Islet precursor cell (in vitro differentiated cells): Measurements from ENCODE around the gene GRIP2.

ENCODE experiments used
- DNase-seq: peaks from one replicate; pipeline ENCODE4 v3.0.0-alpha.2; 2018

GRIP2 gene

DNA sequence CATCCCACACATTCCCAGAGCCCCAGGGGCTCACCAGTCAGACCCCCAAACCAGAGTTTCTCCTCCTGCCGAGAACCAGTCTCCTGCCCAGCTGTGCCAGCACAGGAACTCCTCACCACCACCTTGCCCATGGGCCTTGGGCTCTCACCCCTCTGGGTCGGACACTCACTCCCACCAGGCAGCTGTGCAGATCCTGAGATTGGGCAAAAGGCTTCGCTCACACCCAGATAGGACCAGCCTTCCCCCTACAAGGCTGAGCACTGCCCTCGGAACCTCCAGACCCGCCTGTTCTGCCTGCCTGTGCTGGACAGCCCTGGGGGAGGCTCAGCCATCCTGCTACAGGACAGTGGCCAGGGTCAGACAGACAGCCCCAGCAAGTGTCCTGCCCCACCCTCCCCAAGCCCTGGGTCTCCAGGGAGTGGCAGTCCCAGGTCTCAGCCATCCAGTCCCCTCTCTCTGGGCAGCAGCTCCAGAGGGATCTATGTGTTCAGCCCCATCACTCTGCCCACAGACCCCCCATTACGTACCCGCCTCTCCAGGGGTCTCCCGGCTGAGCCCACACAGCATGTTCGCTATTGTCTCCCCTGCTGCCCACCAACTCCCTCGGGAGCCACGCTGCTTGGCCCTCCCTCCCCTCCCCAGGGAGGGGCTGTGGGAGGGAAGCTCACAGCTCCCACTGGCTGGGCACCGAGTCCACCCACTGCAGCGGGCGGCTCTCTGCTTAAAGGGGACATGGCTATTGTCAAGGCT is at the start of gene GRIP2:
Gene GRIP2 (minus strand): TSS at position 601 of the 750 bp plus-strand sequence. CDS start 34 bp downstream, at position 567.
- no peak for DNase-seq

DNA sequence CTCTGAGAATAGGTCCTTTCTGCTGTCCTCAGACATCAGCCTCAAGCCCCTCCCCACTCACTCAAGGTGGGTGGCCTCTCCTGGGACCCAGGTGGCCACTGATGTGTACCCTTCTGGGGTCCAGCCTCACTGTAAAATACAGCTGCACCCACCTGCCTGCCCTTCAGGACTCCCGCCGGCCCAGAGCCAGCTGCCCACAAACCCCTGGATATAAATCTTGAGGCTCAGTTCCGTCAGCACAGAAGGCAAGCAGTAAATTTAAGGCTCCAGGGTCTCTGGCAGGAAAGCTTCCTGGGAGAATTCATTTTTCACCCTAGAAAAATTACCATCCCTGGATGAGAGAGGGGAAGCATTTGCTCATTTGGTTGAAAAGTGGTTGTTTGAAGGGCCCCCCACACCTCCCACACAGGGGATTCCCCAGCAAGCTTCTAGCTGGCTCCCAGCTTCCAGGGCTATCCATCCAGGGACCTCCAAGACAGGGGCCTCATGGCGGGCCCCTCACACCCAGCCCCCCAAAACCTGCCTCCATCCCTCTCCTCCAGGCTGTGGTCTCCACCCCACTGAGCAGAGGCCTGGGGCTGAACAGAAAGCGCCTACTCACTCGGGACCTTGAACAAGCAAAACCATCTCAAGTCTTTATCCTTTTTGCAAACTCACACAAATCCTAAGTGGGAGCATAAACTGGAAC is 48.4 kb upstream of the GRIP2 start:
- no peak for DNase-seq

DNA sequence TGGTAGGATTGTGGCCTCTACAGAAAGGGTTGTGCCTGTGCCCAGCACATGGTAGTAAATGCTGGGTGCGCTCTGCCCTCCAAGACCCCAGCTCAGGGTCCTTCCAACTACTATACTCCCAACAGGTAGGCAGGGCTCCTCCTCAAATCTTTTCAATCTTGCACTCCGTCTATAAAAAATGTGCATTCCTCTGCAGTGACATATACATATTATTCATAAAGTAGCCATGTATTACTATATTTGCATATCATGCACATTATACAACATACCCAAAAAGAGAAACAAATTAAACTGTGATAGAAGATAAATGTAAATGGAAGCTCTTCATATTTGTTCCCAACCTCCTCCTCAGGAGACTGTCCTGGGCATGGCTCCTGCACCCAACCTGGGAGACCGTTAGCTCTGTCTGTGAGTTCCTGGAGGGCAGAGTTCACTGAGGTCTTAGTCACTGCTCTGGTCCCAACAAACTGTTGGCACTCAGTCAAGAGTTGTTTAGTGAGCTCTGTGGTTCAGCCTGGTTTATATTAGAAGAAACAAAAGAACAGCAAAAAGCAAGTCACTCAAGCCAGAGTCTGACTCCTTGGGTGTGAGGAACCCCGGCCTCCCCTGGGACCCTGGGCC is 47.7 kb upstream of the GRIP2 start:
- no peak for DNase-seq

DNA sequence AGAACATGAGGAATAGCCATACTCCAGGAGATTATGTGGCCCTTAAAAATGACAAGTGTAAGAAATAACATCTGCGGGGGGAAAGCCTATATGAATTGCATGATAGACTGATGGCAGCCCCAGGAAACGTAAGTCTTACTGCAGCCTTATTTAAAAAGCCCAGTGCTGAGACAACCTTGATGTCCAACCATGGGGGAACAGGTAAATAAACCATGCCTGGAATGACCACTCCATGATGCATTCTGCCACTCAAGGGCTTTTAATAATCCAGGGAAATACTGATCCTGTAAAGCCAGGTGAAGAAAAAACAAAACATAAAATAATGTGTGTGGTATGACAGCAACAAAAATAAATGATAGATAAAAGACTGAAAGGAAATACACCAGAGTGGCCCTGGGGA is 46.5 kb upstream of the GRIP2 start:
- DNase-seq = no peak

DNA sequence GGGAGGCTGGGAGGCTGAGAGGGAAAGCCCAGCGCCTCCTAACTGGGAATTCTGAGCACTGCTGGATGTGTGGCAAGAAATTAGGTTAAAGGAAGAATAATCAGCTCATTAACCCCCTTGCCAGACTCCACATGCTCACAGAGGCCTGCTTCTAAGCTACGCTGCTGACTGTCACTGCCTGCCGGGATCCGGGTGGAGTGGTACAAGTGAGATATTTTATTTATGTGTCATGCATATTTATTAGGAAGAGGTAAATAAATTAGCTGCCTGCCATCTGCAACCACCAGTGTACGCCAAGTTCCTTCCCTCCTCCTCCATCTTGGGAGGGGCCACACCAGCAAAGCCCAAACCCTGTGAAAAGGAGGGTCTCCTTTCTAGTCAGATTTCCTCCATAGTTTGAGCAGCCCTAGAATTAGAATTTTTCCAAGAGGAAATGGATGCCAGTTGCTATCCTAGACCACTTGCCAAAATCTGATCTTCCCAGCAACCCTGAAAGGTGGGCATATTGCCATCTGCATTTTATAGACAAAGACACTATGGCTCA is 43.5 kb upstream of the GRIP2 start:
- DNase-seq = no peak

DNA sequence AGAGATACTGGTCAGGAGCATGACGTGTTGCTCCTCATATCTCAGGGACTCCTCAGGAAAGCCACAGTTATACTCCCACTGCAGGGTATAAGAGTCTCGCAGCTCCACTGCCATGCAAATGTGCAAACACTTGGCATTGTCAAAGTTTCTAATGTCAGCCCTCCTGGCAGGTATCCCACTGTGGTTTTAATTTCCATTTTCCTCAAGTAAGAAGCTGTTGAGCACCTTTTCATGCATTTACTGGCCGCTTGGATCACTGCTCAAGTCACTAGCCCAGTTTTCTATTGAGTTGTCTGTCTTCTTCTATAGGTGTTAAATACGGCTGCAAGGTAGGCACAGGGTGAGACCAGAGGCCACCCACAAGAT is 41.9 kb upstream of the GRIP2 start:
- no peak for DNase-seq

DNA sequence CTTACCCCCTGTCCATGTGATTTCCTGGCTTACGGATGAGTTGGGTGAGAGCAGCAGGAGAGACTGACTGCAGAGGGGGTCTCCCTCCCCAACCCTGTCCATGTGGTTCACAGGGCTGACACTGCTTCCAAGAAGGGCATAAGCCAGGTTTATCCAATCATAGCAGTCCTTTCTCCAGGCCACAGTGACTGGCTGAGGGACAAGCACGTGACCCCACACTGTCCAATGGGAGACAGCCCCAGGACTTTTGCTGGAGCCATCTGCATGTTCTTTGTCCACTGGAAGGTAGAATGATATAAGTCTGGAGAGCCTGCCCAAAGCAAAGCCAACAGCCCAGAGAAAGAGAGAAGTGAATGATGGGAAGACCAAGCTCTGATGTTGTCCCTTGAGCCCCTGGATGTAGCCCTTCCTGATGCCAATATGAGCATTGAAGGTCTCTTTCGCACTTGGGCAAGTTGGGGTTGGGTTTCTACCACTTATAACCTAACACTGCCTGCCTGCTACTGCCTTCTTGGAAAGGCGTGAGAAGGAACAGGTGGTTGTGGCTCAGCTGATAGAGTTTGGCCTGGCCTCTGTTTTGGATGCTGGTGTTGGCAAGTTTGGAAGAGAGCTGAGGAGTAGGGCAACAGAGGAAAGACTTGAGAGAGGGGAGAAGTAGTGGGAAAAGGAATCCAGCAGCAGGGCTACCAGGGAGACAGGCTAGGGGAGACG is 41.3 kb upstream of the GRIP2 start:
- no peak for DNase-seq

DNA sequence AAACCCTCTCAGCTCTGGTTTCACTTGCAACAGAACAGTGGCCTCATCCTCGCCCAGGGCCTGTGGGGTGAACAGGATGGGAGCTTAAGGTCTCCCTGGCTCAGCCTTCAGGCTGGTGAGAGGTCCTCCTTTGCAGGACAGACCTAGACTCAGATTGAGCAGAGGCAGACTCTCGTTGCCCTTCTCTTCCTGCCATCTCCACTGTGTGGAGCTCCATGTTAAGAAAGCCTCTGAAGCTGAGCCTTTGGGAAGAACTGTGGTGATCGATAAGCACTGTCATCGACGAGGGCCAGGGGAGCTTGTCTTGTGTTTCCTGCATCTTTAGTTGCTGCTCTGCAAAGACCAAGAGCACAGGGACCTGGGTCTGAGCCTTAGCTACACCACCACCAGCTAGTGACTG is 37.8 kb upstream of the GRIP2 start:
- no peak for DNase-seq

DNA sequence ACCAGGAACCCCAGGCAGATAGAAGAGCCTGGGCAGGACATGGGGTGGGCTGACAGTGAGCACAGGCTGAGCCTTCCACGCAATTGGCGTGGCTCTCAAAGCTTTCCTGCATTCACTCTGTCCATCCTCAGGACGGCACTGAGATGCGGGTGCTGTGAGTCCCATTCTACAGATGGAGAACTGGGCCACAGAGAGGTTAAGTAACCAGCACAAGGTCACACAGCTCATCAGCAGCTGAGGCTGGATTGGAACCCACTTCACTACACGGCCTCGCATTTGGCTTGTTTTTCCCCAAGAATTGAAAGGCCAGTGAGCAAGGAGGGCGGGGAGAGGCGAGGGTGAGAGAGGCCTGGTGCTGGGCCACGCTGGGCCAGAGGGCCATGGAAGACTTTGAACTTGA is 36.0 kb upstream of the GRIP2 start:
- DNase-seq = no peak

DNA sequence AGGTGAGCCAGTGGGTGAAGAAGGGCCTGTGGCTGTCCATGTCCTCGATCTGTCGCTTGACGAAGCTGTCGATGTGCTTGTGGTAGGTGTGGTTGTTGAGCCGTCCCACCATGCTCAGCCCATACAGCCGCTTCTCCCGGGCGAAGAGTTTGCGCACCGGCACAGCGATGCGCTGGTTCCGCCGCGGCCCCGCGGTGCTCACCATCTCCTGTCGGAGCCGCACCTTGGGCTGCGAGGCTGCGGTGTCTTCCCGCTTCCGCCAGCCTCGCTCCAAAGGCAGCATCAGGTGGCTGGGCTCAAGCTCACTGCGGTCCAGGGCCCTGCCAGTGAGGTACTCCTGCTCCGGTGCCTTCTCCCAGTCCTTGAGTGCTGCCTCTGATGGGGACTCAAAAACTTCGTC is 34.0 kb upstream of the GRIP2 start:
- no peak for DNase-seq

DNA sequence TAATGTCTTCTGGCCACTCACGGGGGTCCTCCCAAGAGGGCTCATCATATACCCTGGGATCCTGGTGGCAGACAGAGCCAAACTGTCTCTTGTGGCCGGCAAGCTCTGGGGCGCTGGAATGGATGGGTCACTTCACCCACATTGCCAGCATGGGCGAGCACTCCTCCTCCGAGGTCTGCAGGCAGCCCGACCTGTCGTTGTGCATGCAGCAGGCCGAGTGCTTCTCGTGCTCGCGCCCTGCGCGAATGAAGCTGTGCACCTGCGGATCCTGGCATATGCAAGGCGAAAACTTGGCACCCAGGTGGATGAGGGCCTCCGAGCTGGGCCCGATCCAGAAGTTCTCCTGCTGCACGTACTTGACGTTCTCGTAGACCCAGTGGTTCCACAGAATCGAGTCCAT is 33.6 kb upstream of the GRIP2 start:
- DNase-seq = no peak

DNA sequence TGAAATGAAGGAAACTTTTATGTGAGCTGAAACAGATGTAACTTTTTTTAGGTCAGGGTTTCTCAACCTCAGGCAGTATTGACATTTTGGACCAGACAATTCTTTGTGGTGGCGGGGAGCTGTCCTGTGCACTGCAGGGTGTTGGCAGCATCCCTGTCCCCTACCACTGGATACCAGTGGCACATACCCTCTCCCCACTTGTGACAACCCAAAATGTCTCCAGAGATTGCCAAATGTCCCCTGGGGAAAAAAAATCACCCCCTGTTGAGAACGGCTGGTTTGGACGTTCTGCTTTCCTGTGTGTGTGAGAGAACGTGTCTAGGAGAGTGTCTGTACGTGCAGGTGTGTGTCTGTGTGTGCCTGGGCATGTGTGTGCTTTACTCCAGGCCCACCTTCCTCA is 30.7 kb upstream of the GRIP2 start:
- DNase-seq = no peak

DNA sequence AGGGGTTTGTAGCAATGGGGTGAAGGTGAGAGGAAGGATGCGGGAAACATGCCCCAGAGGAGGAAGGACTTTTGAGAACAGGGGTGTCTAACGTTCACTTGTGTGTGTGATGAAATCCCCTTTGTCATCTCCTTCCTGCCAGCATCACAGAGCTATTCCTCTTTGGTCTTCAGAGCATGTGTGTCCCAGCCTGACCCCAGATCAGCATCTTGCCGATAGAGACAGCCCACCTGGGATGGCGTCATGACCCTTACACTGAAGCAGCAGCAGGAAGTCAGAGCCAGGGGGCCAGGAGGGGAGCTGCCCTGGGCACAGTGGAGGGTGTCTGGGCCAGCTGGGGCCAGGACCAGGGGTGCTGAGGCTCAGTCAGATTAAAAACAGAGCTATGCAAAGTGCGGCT is 29.9 kb upstream of the GRIP2 start:
- DNase-seq = no peak

DNA sequence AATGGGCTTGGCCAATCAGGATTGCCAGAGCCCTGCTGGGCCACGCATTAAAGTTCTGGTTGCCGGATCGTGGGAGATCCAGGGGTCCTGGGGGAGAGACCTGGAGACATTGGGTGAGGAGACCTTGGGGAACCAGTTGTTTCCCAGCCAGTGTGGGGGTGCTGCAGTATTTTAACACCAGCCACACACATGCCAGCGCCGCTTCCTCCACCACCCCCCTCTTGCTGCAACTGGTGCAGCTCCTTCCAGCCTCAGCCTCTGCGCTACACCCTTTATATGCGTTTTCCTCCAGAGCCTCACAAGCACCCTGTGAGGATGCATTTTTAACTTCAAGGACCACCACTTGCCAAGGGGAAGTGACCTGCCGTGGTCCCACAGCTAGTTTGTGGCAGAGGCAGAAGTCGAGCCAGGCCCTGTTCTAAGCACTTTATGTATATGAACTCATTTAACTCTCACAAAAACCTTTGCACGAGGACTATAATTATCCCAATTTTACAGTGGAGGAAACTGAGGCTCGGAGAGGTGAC is 29.4 kb upstream of the GRIP2 start:
- no peak for DNase-seq

DNA sequence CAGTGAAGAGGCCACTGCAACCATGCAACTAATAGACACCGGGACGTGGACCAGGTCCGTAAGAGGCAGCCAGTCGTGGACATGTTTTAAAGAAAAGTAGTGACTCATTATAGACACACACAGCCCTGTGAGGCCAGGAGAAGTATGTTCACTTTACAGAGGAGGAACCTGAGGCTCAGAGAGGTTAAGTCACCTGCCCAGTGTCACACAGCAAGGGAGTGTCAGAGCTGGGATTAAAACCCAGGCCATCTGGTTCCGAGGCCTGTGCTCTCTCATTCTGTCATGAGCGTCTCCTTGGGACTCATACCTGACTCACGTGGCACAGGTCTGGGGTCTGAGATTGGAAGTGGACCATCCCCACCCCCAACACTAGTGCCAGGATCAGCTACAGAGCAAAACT is 28.1 kb upstream of the GRIP2 start:
- no peak for DNase-seq

DNA sequence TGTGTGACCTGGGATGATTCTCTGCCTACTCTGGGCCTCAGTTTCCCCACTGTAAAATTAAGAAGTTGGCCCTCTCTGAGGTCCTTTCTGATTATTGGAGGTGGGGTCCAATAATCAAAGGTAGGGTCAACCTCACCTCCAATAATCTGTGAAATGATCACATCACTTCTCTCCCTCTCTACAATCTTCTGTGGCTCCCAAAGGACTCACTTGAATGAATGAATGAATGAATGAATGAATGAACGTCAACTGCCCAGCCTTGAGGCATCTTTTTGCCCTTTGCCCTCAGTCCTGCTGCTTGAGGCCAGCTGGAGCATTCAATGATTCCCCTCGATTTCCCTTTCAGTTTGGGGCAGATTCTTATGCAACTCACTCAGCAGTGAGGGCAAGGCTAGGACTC is 26.7 kb upstream of the GRIP2 start:
- DNase-seq = no peak

DNA sequence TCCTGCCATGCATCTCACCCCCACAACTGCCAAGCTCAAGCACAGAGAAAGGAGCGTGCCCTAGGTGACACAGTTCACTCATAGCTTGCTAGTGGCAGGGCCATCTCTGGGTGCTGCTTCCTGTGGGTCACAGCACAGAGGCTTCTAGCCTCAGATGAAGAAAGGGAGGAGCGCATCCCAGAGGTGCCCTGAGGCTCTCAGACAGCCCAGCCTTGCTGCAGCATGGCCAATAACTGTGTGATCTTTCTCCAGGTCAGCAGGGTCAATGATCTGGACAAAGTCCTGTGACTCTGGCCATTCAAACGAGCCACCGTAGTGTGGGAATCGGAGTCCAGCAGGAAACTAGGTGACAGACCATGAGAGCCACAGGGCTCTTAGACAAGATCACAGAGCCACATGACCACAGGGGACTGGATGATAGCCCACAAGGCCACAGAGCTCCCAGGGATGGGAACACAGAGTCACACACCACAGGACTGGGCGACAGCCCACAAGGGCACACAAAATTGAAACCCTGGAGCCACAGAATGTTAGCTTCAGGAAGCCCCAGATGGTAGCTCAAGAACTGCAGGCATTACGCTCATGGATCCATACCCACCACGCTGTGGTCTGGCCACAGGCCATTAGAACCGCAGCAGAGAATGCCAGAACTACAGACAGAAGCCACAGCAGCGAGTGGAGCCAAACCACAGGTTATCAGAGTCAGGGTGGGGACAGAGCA is 25.9 kb upstream of the GRIP2 start:
- peak; percentile 89 for DNase-seq

DNA sequence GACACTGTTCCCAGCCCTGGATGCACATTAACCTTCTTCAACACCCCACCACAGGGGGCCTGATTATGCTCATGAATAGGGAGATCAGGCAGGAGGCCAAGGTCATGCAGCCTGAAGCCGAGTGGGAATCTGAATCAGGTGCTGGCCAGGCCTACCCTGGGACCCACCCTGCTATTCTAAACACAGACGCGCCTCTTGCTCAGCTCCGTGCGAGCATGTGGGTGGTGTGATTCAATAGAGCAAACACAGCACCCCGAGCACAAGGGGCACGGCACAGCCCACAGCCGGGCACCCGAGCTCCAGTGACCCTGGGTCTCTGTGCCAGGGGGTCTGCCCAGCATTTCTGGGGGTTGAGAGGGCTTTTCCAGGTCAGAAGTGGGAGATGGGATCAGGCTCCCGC is 24.6 kb upstream of the GRIP2 start:
- no peak for DNase-seq

DNA sequence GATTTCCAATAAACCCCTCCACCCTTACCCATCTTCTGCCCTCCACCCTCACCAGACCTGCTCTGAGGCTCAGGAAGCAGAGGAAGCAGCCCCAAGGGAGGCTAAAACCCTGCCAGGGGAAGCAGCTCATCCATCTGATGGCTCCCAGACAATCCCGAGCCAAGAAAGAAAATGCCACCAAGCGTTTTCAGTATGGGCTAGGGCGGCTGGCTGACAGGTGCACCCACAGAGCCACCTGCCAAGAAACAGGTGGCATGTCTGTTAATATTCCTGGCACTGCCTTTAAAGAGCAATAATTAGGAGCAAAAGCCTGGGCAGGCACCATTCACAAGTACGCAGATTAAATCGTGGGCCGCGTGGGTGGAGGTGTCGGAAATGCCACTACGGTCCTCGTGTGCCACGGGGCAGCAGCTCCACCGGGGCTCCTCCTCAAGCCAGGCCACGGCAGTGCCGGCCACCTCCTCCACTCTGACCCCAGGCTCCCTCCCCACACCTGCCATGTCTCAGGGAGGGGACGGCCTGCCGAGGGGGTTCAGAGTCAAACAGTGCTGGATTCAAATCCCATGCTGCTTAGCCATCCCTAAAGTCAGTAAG is 23.9 kb upstream of the GRIP2 start:
- DNase-seq = no peak

DNA sequence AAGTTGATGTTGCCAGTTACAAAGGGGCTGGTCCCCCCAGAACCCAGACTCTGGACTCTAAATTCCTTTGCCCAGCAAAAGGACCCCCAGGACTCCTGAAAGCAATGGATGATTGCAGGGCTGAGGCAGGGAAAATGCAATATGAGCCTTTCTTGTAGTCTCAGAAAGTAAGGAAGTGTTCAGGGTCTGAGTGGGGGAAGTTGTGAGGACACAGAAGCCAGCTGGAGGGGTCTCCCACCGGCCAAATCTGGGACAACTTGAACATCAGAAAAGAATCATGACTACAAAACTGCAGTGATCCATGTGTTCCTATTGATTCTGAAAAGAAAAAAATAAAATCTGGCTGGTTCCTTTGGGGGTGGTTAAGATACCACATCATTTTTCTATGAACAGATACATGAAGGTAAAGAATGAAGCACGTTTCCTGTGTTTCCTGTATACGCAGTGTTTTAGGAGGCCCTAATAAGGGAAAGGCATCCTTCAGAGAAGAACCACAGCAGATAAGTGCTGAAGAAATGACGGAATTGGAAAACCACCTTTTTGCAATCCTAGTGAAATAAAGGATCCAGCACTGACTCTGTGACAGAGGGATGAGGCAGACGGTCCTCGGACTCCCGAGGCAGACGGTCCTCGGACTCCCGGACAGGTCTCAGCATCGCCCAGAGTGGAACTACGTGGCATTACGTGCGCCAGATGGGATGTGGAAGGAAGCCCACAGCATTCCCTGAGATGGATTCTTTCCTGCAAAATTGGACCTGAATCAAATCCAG is 22.2 kb upstream of the GRIP2 start:
- DNase-seq = no peak
